Endothelial cell of umbilical vein (primary cell): ENCODE results near the gene CCDC12. TPM values are rescaled to one million over a fixed set of nuclear protein-coding genes. Genes with fewer than 3 reads are reported as not detected.
A peak's percentile ranks its signal among the peaks of the same experiment; 100 is the strongest.

Experiments
- BruUV-seq: library from RNA; stranded (reverse); fragments of 400-500 nt; replicated peaks from 2 replicates; lab custom pipeline; 2021; lab: Mats Ljungman, UMichigan
- CTCF ChIA-PET: fragments of 300-600, 350-600 bp; sonication (Branson Sonifier 250); formaldehyde crosslinking; loops from one replicate; lab custom pipeline; 2021; ENCODE audit warnings: antibody characterized with exemption, inconsistent platforms; lab: Charles Lee
- POLR2A ChIA-PET: fragments of 300-600, 350-600 bp; sonication (Branson Sonifier 250); formaldehyde crosslinking; loops from one replicate; lab custom pipeline; 2021; ENCODE audit warnings: antibody characterized with exemption, inconsistent platforms; lab: Charles Lee
- DNase-seq: peaks from one replicate; pipeline ENCODE4 v3.0.0-alpha.2; 2011; ENCODE audit warnings: low read depth, low spot score
- FAIRE-seq: peaks from 2 replicates; lab custom pipeline; 2011; peaks lifted over from hg19 to GRCh38; lab: Jason Lieb, UNC
- H2AFZ ChIP-seq: 2 replicates; pipeline ENCODE4 v1.6.0; 2012; ENCODE audit warnings: low read depth, low read length, control low read depth, inconsistent platforms
- H3K27ac ChIP-seq: 2 replicates; pipeline ENCODE4 v1.5.1; 2011; ENCODE audit warnings: low read depth, mild to moderate bottlenecking, control low read depth, low read length, moderate library complexity; ENCODE audit not compliant: insufficient read depth
- H3K27me3 ChIP-seq, 2 experiments: 2 replicates each; pipeline versions ENCODE4 v1.6.0 to v1.6.1; 2011; ENCODE audit warnings: low read length in 2 of 2, mixed read lengths in 1 of 2; ENCODE audit not compliant: control insufficient read depth in 2 of 2, insufficient read depth in 2 of 2
- H3K36me3 ChIP-seq, 2 experiments: 2 replicates in 1 of 2; 3 replicates in 1 of 2; pipeline ENCODE4 v1.5.1; 2011; ENCODE audit warnings: low read length in 2 of 2, mild to moderate bottlenecking in 1 of 2, moderate library complexity in 1 of 2; ENCODE audit not compliant: control insufficient read depth in 2 of 2, insufficient read depth in 2 of 2; ENCODE audit errors: extremely low read depth in 1 of 2
- H3K4me1 ChIP-seq: 3 replicates; pipeline ENCODE4 v1.5.1; 2011; ENCODE audit warnings: mild to moderate bottlenecking, low read length; ENCODE audit not compliant: control insufficient read depth, insufficient read depth; ENCODE audit errors: extremely low read depth
- H3K4me2 ChIP-seq: 2 replicates; pipeline ENCODE4 v1.6.1; 2011; ENCODE audit warnings: low read length, control low read depth, mixed read lengths; ENCODE audit not compliant: insufficient read depth
- H3K4me3 ChIP-seq, 3 experiments: fragments of 200-600 bp in 1 of 3; sonication (generic), shearing (Covaris generic) in 1 of 3; replicated peaks in 1 of 3; 2 replicates each; pipeline ENCODE4 v1.5.1; 2011 to 2016; ENCODE audit warnings: control low read depth in 3 of 3, low read length in 3 of 3, mild to moderate bottlenecking in 2 of 3, inconsistent platforms in 1 of 3, low read depth in 1 of 3, moderate library complexity in 1 of 3; ENCODE audit not compliant: insufficient read depth in 1 of 3
- H3K79me2 ChIP-seq: 2 replicates; pipeline ENCODE4 v1.6.0; 2012; ENCODE audit warnings: low read length, inconsistent platforms; ENCODE audit not compliant: control insufficient read depth, insufficient read depth
- H3K9ac ChIP-seq: replicated peaks from 2 replicates; pipeline ENCODE3; 2011; ENCODE audit warnings: low read length, control low read depth; ENCODE audit not compliant: insufficient read depth; ENCODE audit errors: extremely low read depth
- H3K9me1 ChIP-seq: replicated peaks from 3 replicates; pipeline ENCODE4 v1.6.0; 2011; ENCODE audit warnings: mild to moderate bottlenecking, low read length; ENCODE audit not compliant: control insufficient read depth, insufficient read depth; ENCODE audit errors: extremely low read depth
- H3K9me3 ChIP-seq: replicated peaks from 2 replicates; pipeline ENCODE4 v1.5.1; 2012; ENCODE audit warnings: low read length, inconsistent platforms; ENCODE audit not compliant: control insufficient read depth, insufficient read depth
- H4K20me1 ChIP-seq: replicated peaks from 2 replicates; pipeline ENCODE3; 2011; ENCODE audit warnings: mild to moderate bottlenecking, low read length; ENCODE audit not compliant: control insufficient read depth, insufficient read depth; ENCODE audit errors: extremely low read depth
- EZH2 ChIP-seq: IDR thresholded peaks from 2 replicates; pipeline ENCODE4 v1.6.1; 2012; ENCODE audit warnings: borderline replicate concordance, low read depth, mild to moderate bottlenecking, moderate library complexity, low read length, inconsistent platforms; ENCODE audit not compliant: severe bottlenecking
- FOS ChIP-seq: IDR thresholded peaks from 2 replicates; pipeline ENCODE4 v1.6.1; 2011; ENCODE audit warnings: mild to moderate bottlenecking, low read length, moderate library complexity, borderline replicate concordance; ENCODE audit not compliant: insufficient read depth
- GATA2 ChIP-seq: IDR thresholded peaks from 2 replicates; pipeline ENCODE4 v1.7.0; 2011; ENCODE audit warnings: low read depth, mild to moderate bottlenecking, moderate library complexity, mixed read lengths, low read length; ENCODE audit not compliant: insufficient read length, insufficient read depth
- JUN ChIP-seq: IDR thresholded peaks from 2 replicates; pipeline ENCODE4 v1.6.1; 2011; ENCODE audit warnings: borderline replicate concordance, low read depth; ENCODE audit not compliant: insufficient read length, insufficient read depth
- MYC ChIP-seq: IDR thresholded peaks from one replicate; pipeline ENCODE4 v1.6.1; 2011; ENCODE audit warnings: mild to moderate bottlenecking, low read depth, low read length
- POLR2A ChIP-seq: IDR thresholded peaks from 2 replicates; pipeline ENCODE4 v1.6.1; 2012; ENCODE audit warnings: low read depth, mild to moderate bottlenecking, control low read depth, low read length
- POLR2AphosphoS5 ChIP-seq: IDR thresholded peaks from 2 replicates; pipeline ENCODE4 v1.6.1; 2012; ENCODE audit warnings: low read depth, mild to moderate bottlenecking, control low read depth, low read length, moderate library complexity; ENCODE audit not compliant: insufficient read depth
- dilution Hi-C: fragments of 300-500 bp; cut with MboI; formaldehyde crosslinking; loops from one replicate; pipeline ENCODE4 v1.15.0; 2019; ENCODE audit warnings: low sequenced_read_pairs; ENCODE audit not compliant: extremely low pct_ligation_motif_present
- intact Hi-C: fragments of 100-400 bp; cut with micrococcal nuclease; formaldehyde crosslinking; loops from one replicate; pipeline ENCODE4 v1.10.0; 2022
- polyA plus RNA-seq, 4 experiments: library from polyadenylated mRNA; depleted of rRNA in 3 of 4; stranded (reverse) in 3 of 4; unstranded in 1 of 4; fragments of >200 nt; gene quantifications; 2 replicates each; pipeline versions ENCODE4 v1.2.1 to v1.2.3, GENCODE V29; 2011 to 2012; ENCODE audit warnings: missing spikeins in 1 of 4
- total RNA-seq: library from RNA; stranded (reverse); gene quantifications from 2 replicates; pipeline ENCODE4 v1.2.3, GENCODE V29; 2021

CCDC12 gene
- total and polyA plus RNA-seq, 2 donors (not counting 3 experiments of a cell fraction or from before 2014, with no cell fraction given), result 35.1 to 50.5 TPM

DNA sequence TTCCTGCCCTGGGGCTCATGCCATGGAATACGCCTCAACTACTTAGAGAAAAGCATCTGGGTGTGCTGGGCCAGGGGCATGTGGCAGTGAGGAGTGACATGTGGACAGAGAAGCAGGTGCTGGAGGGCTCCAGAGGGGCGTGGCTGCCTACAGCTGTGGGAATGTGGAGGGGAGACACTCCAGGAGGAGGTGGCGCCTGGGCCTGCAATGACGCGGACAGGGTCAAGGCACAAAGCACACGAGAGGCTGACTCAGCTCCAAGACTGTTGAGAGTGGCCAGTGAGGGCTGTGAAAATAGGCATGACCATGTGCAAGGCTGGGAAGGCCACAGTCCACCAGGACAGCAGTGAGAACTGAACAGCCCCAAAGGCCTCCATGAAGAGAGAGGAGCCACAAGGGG is 50.5 kb downstream of the CCDC12 start:
- Histone ChIP-seq H3K27ac (peak overlapping the region; percentile 66), H3K9me1 (no peaks in the 10 kb centered on the region), H4K20me1 (no peaks in the 10 kb centered on the region), H2AFZ (no peak overlapping the region), H3K9ac (peak overlapping the region; percentile 17), H3K27me3 (no peaks in the 10 kb centered on the region), H3K36me3 (peaks cover 4 to 35% of the 10 kb centered on the region in 2 experiments), H3K4me3 (no peak overlapping the region), H3K79me2 (peaks cover 42% of the 10 kb centered on the region), H3K4me2 (no peak overlapping the region), H3K4me1 (peaks cover 37% of the 10 kb centered on the region), H3K9me3 (no peaks in the 10 kb centered on the region)
- dilution Hi-C loops (no loop called here), intact Hi-C loops (loop anchor here (2.0 to 10.0 kb wide), 3 partner anchors 51 to 441 kb away; partner anchors contain the start of gene CCDC12)
- CTCF ChIA-PET, result interaction anchor here (1.1 to 2.1 kb wide), 9 partner anchors 10 to 73 kb away, joined by 3 to 15 read pairs (median 4); partner anchors contain the start of genes CCDC12 and NBEAL2
- DNase-seq (peak; percentile 52), FAIRE-seq (peak; percentile 86)
- POLR2A ChIA-PET, result interaction anchor here (0.8 to 1.5 kb wide), 2 partner anchors 10 to 50 kb away, joined by 3 to 8 read pairs; partner anchors contain the start of gene CCDC12
- no TSS peak for BruUV-seq
- TF ChIP-seq EZH2, result no peak
- no peak for TF ChIP-seq POLR2AphosphoS5

GRCh38 chr3:46925585-46925934 is 51.0 kb downstream of the CCDC12 start:
- H2AFZ ChIP-seq, result no peak overlapping the region
- H3K9ac ChIP-seq, result no peak overlapping the region
- intact Hi-C loops, result loop anchor here (5.0 to 10.0 kb wide), 2 partner anchors 399 to 442 kb away; no protein-coding TSS in a partner anchor
- H3K9me1 ChIP-seq, result no peaks in the 10 kb centered on the region
- H3K27ac ChIP-seq, result peak overlapping the region; percentile 41
- POLR2A ChIA-PET, result interaction anchor here (0.8 kb wide), 1 partner anchor 51 kb away, joined by 3 read pairs; the partner anchor contains the start of gene CCDC12
- no peaks in the 10 kb centered on the region for H3K9me3 ChIP-seq
- TF ChIP-seq GATA2 (no peak), FOS (no peak), POLR2A (no peak), MYC (no peak), JUN (no peak), EZH2 (no peak), POLR2AphosphoS5 (no peak)
- peaks cover 5 to 39% of the 10 kb centered on the region in 2 experiments for H3K36me3 ChIP-seq
- DNase-seq (no peak), FAIRE-seq (no peak)
- BruUV-seq, result no TSS peak
- H3K4me1 ChIP-seq, result peaks cover 32% of the 10 kb centered on the region
- no peak overlapping the region for H3K4me3 ChIP-seq
- H3K4me2 ChIP-seq, result no peak overlapping the region
- H3K79me2 ChIP-seq, result peaks cover 40% of the 10 kb centered on the region
- no peaks in the 10 kb centered on the region for H4K20me1 ChIP-seq
- CTCF ChIA-PET, result interaction anchor here (1.1 to 2.1 kb wide), 7 partner anchors 10 to 74 kb away, joined by 3 to 15 read pairs (median 4); partner anchors contain the start of gene CCDC12
- H3K27me3 ChIP-seq, result no peaks in the 10 kb centered on the region
- dilution Hi-C loops, result no loop called here
